8988T (cell line): Measurements from ENCODE around the gene MYOG.

Experiments used
- DNase-seq: peaks from one replicate; pipeline ENCODE4 v3.0.0; 2011

MYOG gene

GRCh38 chr1:203117611-203118575, 32.1 kb upstream of the MYOG start:
- peak; percentile 93 for DNase-seq

GRCh38 chr1:203116091-203116820, 30.4 kb upstream of the MYOG start:
- no peak for DNase-seq

DNA sequence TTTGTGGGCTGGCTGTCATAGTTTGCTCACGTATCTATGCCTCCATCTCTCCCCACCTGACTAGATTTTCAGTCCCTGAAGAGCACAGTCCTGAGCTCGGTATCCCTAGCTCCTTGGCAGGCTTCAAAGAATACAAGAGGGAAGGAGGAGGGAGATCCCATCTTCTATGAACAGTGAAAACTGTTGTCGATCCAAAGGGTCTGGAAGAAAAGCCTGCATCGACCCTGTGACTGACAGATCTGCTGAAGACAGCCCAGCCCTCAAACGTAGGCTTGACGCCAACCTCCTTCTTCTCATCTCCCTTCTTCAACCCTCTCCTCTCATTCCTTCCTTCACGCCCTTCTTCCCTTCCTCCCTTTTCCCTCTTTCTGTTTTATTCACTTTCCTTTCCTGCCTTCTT, 28.4 kb upstream of the MYOG start:
- DNase-seq = no peak

DNA sequence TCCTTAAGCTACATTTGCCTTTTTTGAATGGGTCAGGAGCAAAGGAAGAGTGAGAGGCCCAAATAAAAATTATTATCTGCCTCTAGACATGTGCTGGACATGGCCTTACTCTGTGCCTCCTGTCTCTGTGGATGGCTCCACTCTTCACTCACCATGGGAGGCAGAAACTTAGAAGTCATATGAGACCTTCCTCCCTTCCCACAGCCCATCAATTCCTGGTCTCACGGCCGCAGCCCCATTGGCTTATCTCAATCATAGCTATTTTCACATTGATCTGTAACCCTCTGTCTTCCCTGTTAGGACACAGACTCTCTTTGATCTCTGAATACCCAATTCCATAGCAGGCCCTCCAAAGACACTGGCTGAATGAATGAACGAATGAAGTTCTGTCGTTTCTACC, 27.5 kb upstream of the MYOG start:
- no peak for DNase-seq

DNA sequence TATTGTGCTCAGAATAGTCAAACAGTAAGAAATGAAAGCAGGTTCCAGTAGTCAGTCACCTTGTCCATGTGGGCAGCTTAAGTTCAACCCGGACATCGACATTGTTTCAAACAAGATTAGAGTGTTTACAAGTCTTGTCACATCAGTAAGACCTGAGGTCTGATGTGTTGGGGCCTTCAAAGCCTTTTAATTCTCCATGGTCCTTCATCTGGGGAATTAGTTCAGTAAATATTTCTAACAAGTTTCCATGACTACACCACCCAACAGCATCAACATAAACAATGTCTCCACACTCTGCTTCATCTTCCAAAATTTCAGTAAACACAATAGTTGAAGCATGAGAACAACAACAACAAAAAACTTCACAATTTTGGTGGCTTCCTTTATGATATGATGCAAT, 26.7 kb upstream of the MYOG start:
- DNase-seq = no peak

DNA sequence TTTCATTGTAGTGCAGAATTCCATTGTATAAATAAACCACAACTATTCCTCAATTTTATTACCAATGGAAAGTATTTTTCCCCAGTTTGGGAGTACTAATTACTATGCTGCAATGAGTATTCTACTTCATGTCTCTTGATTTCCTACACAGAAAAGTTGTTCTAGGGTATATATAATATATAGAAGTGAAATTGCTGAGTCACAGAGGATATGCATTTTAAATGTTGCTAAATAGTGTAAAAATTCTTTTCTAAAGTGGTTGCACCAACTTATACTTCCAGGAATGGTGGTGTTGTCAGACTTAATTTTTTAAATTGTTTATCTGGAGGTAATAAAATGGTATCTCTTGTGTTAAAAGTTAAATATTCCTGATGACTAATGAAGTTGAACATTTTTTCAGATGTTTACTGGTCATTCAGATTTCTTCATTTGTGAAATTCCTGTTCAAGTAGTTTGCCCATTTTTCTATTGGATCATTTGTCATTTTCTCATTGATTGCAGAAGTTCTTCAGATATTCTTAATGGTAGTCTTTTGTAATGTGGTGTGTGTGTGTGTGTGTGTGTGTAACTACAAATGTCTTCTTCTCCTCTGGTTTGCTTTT, 19.1 kb upstream of the MYOG start:
- DNase-seq = no peak

GRCh38 chr1:203103829-203104495, 18.1 kb upstream of the MYOG start:
- DNase-seq = no peak

DNA sequence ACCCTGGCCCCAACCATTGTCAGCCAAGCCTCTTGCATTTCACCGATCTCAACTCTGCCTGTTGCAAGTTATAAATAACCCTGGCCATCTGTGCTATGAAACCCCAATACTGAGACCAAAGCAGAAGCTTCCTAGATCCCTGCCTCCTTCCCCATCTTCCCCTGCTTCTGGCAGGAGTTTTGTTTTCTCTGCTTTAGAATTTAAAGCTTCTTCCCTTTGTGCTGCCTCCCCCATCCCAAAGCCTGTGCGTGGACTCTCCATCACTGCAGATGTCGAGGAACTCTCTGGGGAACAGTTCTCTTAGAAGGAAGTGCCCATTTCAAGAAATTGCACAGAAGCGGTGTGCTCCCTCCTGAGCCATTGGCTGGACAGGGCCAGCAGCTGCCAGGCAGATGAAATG, 17.4 kb upstream of the MYOG start:
- no peak for DNase-seq

GRCh38 chr1:203101813-203102634, 16.2 kb upstream of the MYOG start:
- no peak for DNase-seq

GRCh38 chr1:203100516-203100869, 14.7 kb upstream of the MYOG start:
- DNase-seq = no peak

DNA sequence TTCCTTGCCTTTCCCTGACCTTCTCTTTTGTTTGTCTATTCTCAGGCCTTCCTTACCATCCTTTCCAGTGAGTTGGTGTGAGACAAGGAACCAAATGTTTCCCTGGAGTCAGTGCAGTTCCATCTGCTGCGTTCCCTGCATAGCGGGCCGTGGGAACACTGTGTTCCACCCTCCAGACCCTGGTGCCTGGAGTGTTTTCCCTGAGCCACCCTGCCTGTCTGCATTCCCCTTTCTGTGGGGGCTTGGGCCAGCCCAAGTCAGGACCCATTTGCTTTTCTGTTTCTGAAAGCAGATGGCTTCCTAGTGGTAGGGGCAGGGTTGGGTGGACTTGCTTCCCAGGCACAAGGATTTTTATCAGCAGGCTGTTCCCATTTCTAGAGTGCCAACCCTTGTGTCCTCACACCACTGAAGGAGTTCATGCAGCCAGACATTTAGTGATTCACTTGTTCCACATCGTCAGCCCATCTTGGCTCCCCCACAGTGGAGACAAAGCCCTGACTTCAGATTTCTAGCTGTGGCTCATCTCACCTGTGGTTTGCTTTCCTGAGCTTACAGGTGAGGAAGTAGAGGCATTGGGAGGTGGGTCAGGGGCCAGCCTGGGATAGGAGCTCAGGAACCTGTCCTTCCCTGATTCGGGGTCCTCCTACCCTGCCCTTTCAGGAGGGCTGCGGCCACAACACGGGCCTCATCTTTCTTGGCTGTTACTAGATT, 14.1 kb upstream of the MYOG start:
- no peak for DNase-seq

DNA sequence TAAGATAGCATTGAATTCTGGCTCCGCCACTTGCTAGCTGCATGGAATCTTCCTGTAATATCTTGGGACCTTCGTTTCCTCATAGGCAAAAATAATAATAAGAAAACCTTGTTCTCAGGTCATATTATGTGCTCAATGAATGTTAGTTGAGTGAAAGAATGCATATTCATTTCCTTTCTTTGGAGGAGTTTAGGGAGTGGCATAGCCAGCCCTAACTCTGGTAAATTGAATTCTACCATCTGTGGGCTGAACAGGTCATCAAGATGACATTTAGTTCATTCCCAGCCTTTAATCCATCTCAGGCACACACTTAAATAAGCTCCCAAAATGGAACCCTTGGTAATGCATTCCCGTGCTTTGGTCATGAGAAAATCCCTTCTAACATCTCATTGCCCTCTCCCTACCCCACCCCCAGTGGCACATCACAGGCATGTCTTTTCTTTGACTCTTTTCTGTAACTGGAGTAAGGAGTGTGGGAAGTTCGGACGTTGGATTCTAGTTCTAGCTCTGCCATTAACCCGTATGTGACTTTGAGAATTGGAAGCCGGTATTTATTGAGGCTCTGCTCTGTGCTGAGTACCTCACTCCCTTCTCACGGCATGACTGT, 13.2 kb upstream of the MYOG start:
- no peak for DNase-seq

DNA sequence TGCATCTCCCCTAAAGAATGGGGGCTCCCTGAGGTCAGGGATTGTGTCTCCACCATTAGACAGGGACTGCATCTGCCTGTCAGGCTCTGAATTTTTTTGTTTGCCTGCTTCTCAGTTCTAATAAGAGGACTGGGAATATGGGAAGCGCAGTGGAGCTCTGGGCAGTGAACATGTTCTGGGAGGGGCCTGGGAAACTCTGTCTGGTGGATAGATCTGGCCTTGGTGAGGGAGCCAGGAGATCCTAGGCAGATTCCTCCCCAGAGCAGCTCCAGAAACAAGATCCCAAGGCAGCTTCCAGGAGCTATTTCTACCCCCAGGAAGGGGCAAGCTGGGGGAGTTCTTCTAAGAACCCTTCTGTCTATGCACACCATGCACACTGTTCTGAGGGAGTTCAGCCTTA, 12.6 kb upstream of the MYOG start:
- DNase-seq = no peak

- no peak for DNase-seq
Measured at GRCh38 chr1:203097001-203097400, 11.2 kb upstream of the MYOG start.

DNA sequence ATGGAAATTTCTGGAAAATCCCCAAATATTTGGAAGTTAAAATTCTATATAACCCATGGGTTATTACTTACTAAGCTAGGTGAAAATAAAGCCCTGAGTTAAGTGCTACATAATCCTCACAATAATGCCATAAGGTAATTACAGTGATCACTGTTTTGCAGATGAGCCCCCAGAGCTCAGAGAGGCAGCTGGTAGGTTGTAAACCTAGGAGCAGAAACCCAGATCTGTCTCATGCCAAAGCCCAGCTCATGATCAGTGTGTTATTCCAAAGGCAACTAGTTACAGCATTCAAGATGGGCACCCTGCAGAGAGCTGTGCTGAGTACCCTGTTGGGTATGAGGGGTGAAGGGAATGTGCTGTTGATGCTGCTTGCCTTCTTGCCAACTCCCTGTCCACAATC, 10.8 kb upstream of the MYOG start:
- no peak for DNase-seq

- DNase-seq = no peak
Measured at GRCh38 chr1:203095061-203095690, 9.4 kb upstream of the MYOG start.

GRCh38 chr1:203093754-203094410, 8.1 kb upstream of the MYOG start:
- DNase-seq = no peak

- no peak for DNase-seq
Measured at GRCh38 chr1:203091761-203092330, 6.0 kb upstream of the MYOG start.

DNA sequence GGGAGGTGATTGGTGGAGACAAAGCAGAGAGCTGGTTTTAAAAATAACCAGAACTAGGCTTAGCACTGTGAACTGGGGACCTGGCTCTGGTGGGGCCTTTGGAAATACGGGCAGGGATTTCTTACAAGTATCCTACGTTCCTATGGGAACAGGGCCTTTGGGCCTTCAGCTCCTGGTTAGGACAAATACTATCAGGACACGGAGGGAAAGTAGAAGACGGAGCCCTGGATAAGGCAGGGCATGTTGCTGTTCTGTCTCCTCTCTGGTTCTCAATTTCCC, 5.3 kb upstream of the MYOG start:
- no peak for DNase-seq
